GM23338 (cell line): ENCODE results near the gene C4BPB. TPM values are rescaled to one million over a fixed set of nuclear protein-coding genes. Genes with fewer than 3 reads are reported as not detected.

ENCODE experiments used
- ATAC-seq: fragments of 200-7000 bp; cut with Tn5 transposase; 3 replicates; pipeline ENCODE4 v1.9.1; 2020
- DNase-seq: peaks from one replicate; pipeline ENCODE4 v3.0.0-alpha.2; 2015; ENCODE audit warnings: low spot score
- H2AFZ ChIP-seq: fragments of 200-600 bp; sonication (generic); 2 replicates; pipeline ENCODE4 v1.8.0; 2016; ENCODE audit warnings: antibody characterized with exemption, mild to moderate bottlenecking, moderate library complexity
- H3F3A ChIP-seq: fragments of 200-600 bp; sonication (generic); replicated peaks from 2 replicates; pipeline ENCODE4 v1.8.0; 2017; ENCODE audit warnings: antibody characterized with exemption, mixed run types, low read depth
- H3K27ac ChIP-seq: fragments of 200-600 bp; sonication (generic); 2 replicates; pipeline ENCODE4 v1.6.1; 2016; ENCODE audit warnings: low read depth
- H3K27me3 ChIP-seq: fragments of 200-600 bp; sonication (generic); 2 replicates; pipeline ENCODE4 v1.8.0; 2016; ENCODE audit warnings: mild to moderate bottlenecking, mixed run types, moderate library complexity; ENCODE audit not compliant: insufficient read depth
- H3K36me3 ChIP-seq: fragments of 200-600 bp; sonication (generic); 2 replicates; pipeline ENCODE4 v1.8.0; 2016; ENCODE audit warnings: mild to moderate bottlenecking; ENCODE audit not compliant: insufficient read depth
- H3K4me1 ChIP-seq: fragments of 200-600 bp; sonication (generic); 2 replicates; pipeline ENCODE4 v1.8.0; 2016; ENCODE audit warnings: mild to moderate bottlenecking, moderate library complexity; ENCODE audit not compliant: insufficient read depth
- H3K4me2 ChIP-seq: fragments of 200-600 bp; sonication (generic); 2 replicates; pipeline ENCODE4 v1.7.1; 2017; ENCODE audit warnings: mixed run types
- H3K4me3 ChIP-seq: fragments of 200-600 bp; sonication (generic); 2 replicates; pipeline ENCODE4 v1.6.1; 2016; ENCODE audit warnings: mixed run types
- H3K79me2 ChIP-seq: fragments of 200-600 bp; sonication (generic); replicated peaks from 2 replicates; pipeline ENCODE4 v1.8.0; 2017; ENCODE audit warnings: mild to moderate bottlenecking; ENCODE audit not compliant: insufficient read depth
- H3K9me2 ChIP-seq: fragments of 200-600 bp; sonication (generic); 2 replicates; pipeline ENCODE4 v1.8.0; 2017; ENCODE audit not compliant: insufficient read depth
- H4K20me1 ChIP-seq: fragments of 200-600 bp; sonication (generic); replicated peaks from 2 replicates; pipeline ENCODE4 v1.8.0; 2017; ENCODE audit warnings: mild to moderate bottlenecking; ENCODE audit not compliant: insufficient read depth
- H3K27ac Mint-ChIP-seq: 2 replicates; pipeline ENCODE4 v1.8.0; 2020; ENCODE audit warnings: inconsistent platforms, mild to moderate bottlenecking, moderate library complexity, mixed read lengths
- H3K27me3 Mint-ChIP-seq: 3 replicates; pipeline ENCODE4 v1.8.0; 2022; ENCODE audit warnings: low read depth, mild to moderate bottlenecking, moderate library complexity, mixed read lengths, inconsistent platforms; ENCODE audit not compliant: insufficient read depth, poor library complexity
- H3K36me3 Mint-ChIP-seq: 3 replicates; pipeline ENCODE4 v1.8.0; 2021; ENCODE audit warnings: low read depth, mild to moderate bottlenecking, inconsistent platforms, moderate library complexity, mixed read lengths
- H3K4me1 Mint-ChIP-seq: 3 replicates; pipeline ENCODE4 v1.8.0; 2020; ENCODE audit warnings: mild to moderate bottlenecking, inconsistent platforms, mixed read lengths
- H3K4me3 Mint-ChIP-seq: 3 replicates; pipeline ENCODE4 v1.8.0; 2021; ENCODE audit warnings: moderate library complexity, mild to moderate bottlenecking, inconsistent platforms, mixed read lengths
- H3K9me3 Mint-ChIP-seq: 3 replicates; pipeline ENCODE4 v1.8.0; 2020; ENCODE audit warnings: moderate library complexity, mild to moderate bottlenecking, inconsistent platforms, mixed read lengths
- CREB1 ChIP-seq: fragments of 250-450 bp; sonication (Bioruptor Pico); IDR thresholded peaks from 2 replicates; pipeline ENCODE4 v1.5.0; 2020; ENCODE audit warnings: low read depth, mild to moderate bottlenecking, moderate library complexity
- EZH2 ChIP-seq: fragments of 200-600 bp; sonication (generic); IDR thresholded peaks from one replicate; pipeline ENCODE4 v1.8.0; 2017; ENCODE audit warnings: antibody characterized with exemption, mild to moderate bottlenecking, low read depth; ENCODE audit not compliant: unreplicated experiment
- EZH2phosphoT487 ChIP-seq: fragments of 200-600 bp; sonication (generic); IDR thresholded peaks from one replicate; pipeline ENCODE4 v1.8.1; 2018; ENCODE audit warnings: antibody characterized with exemption; ENCODE audit not compliant: unreplicated experiment
- JUNB ChIP-seq: IDR thresholded peaks from one replicate; pipeline ENCODE4 v1.6.1; 2016; ENCODE audit warnings: antibody characterized with exemption; ENCODE audit not compliant: unreplicated experiment
- NANOG ChIP-seq: IDR thresholded peaks from 2 replicates; pipeline ENCODE4 v1.6.1; 2016; ENCODE audit warnings: antibody characterized with exemption, borderline replicate concordance
- POLR2AphosphoS5 ChIP-seq: IDR thresholded peaks from 2 replicates; pipeline ENCODE4 v1.6.1; 2016; ENCODE audit warnings: antibody characterized with exemption, low read depth
- STAT1 ChIP-seq: IDR thresholded peaks from one replicate; pipeline ENCODE4 v1.6.1; 2016; ENCODE audit warnings: antibody characterized with exemption; ENCODE audit not compliant: unreplicated experiment
- ZNF114 ChIP-seq: fragments of 250-450 bp; sonication (Bioruptor Pico); IDR thresholded peaks from 2 replicates; pipeline ENCODE4 v1.5.0; 2020; ENCODE audit warnings: mild to moderate bottlenecking, moderate library complexity
- ZNF331 ChIP-seq: fragments of 250-450 bp; sonication (Bioruptor Pico); IDR thresholded peaks from 2 replicates; pipeline ENCODE4 v1.5.0; 2020; ENCODE audit warnings: low read depth, mild to moderate bottlenecking, moderate library complexity
- polyA plus RNA-seq: library from polyadenylated mRNA; unstranded; fragments of >200 nt; fragmentation: Nextera tagmentation; extraction: Ambion mirVana; gene quantifications from 2 replicates; pipeline ENCODE4 v1.2.1, GENCODE V29; 2016
- total RNA-seq: library from RNA; depleted of rRNA; stranded (reverse); fragments of >200 nt; shearing (Covaris generic); gene quantifications from 2 replicates; pipeline ENCODE4 v1.2.3, GENCODE V29; 2014
- TF ChIP-seq, protein P1 (sequence below): IDR thresholded peaks from 2 replicates; pipeline ENCODE4 v1.6.1; 2016; ENCODE audit warnings: antibody characterized with exemption
- TF ChIP-seq, protein P2 (sequence below), 2 experiments: fragments of 200-600 bp in 1 of 2; sonication (generic) in 1 of 2; conservative IDR thresholded peaks; 2 replicates each; pipeline versions ENCODE4 v1.5.1 to v1.6.1; 2016 to 2017; ENCODE audit warnings: antibody characterized with exemption in 2 of 2, low read depth in 2 of 2, mild to moderate bottlenecking in 2 of 2, moderate library complexity in 1 of 2
- TF ChIP-seq, protein P3 (sequence below): IDR thresholded peaks from one replicate; pipeline ENCODE4 v1.6.1; 2018; ENCODE audit warnings: antibody characterized with exemption; ENCODE audit not compliant: unreplicated experiment

Gene C4BPB
- total and polyA plus RNA-seq, 2 experiments from 2014 or later, result not detected

DNA sequence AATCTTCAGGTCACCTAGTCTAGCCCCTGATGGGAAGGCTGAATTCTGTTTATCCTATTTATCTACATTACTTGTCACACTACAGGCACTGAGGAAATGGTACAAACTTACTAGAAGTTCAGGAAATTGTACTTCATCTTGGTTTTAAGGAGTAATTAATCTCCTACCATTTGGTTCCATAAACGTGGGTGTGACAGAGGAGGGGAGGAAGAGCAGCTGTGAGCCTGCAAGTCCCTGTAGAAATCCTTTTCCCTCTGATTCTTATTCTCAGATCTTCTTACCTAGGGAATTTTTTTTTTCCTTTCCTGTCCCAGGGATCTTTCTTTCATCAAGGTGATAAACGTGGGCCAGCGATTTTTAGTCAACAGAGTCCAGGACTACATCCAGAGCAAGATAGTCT, 21.5 kb upstream of the C4BPB start (continued):
- TF ChIP-seq JUNB (no peak), EZH2phosphoT487 (no peak), STAT1 (no peak), EZH2 (no peak), NANOG (no peak), POLR2AphosphoS5 (no peak), ZNF114 (CRISPR knock-in tag) (no peak), CREB1 (no peak), ZNF331 (CRISPR knock-in tag) (no peak)
- TF ChIP-seq, protein P1, sequence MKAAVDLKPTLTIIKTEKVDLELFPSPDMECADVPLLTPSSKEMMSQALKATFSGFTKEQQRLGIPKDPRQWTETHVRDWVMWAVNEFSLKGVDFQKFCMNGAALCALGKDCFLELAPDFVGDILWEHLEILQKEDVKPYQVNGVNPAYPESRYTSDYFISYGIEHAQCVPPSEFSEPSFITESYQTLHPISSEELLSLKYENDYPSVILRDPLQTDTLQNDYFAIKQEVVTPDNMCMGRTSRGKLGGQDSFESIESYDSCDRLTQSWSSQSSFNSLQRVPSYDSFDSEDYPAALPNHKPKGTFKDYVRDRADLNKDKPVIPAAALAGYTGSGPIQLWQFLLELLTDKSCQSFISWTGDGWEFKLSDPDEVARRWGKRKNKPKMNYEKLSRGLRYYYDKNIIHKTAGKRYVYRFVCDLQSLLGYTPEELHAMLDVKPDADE, result no peak
- TF ChIP-seq, protein P2, sequence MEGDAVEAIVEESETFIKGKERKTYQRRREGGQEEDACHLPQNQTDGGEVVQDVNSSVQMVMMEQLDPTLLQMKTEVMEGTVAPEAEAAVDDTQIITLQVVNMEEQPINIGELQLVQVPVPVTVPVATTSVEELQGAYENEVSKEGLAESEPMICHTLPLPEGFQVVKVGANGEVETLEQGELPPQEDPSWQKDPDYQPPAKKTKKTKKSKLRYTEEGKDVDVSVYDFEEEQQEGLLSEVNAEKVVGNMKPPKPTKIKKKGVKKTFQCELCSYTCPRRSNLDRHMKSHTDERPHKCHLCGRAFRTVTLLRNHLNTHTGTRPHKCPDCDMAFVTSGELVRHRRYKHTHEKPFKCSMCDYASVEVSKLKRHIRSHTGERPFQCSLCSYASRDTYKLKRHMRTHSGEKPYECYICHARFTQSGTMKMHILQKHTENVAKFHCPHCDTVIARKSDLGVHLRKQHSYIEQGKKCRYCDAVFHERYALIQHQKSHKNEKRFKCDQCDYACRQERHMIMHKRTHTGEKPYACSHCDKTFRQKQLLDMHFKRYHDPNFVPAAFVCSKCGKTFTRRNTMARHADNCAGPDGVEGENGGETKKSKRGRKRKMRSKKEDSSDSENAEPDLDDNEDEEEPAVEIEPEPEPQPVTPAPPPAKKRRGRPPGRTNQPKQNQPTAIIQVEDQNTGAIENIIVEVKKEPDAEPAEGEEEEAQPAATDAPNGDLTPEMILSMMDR (conservative IDR thresholded peaks at IDR 0.05; ENCODE audit: low read depth in 2 of 2), result no peak

DNA sequence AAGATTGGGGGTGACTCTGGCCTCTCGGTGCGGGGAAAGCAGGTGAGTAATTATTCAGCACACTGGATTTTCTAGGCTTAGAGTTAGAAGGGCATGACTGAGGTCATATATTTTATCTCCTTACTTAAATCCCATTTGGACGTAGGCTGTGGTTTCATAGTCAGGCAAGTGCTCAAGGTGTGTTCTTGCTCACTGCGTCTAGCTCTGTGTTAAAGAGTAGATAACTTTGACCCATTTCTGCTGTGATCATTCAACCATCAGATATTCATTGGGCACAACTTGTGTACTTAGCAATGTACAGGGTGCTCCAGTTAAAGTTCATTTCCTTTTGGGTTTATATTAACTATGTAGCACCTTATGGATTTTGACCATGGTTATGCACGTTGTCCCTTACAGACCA, 21.0 kb upstream of the C4BPB start:
- Histone ChIP-seq H3F3A (no peaks in the 10 kb centered on the region), H2AFZ (no peak overlapping the region), H3K27ac (no peak overlapping the region), H3K4me3 (no peak overlapping the region), H4K20me1 (no peaks in the 10 kb centered on the region), H3K9me2 (no peaks in the 10 kb centered on the region), H3K27me3 (no peaks in the 10 kb centered on the region), H3K4me2 (no peak overlapping the region), H3K36me3 (peaks cover 5% of the 10 kb centered on the region), H3K4me1 (no peaks in the 10 kb centered on the region), H3K79me2 (no peaks in the 10 kb centered on the region)
- no peak overlapping the region for H3K27ac Mint-ChIP-seq
- peaks cover 40% of the 10 kb centered on the region for H3K36me3 Mint-ChIP-seq
- ATAC-seq, result no peak
- no peak for DNase-seq
- no peaks in the 10 kb centered on the region for H3K9me3 Mint-ChIP-seq
- no peaks in the 10 kb centered on the region for H3K4me1 Mint-ChIP-seq
- TF ChIP-seq, protein P3, sequence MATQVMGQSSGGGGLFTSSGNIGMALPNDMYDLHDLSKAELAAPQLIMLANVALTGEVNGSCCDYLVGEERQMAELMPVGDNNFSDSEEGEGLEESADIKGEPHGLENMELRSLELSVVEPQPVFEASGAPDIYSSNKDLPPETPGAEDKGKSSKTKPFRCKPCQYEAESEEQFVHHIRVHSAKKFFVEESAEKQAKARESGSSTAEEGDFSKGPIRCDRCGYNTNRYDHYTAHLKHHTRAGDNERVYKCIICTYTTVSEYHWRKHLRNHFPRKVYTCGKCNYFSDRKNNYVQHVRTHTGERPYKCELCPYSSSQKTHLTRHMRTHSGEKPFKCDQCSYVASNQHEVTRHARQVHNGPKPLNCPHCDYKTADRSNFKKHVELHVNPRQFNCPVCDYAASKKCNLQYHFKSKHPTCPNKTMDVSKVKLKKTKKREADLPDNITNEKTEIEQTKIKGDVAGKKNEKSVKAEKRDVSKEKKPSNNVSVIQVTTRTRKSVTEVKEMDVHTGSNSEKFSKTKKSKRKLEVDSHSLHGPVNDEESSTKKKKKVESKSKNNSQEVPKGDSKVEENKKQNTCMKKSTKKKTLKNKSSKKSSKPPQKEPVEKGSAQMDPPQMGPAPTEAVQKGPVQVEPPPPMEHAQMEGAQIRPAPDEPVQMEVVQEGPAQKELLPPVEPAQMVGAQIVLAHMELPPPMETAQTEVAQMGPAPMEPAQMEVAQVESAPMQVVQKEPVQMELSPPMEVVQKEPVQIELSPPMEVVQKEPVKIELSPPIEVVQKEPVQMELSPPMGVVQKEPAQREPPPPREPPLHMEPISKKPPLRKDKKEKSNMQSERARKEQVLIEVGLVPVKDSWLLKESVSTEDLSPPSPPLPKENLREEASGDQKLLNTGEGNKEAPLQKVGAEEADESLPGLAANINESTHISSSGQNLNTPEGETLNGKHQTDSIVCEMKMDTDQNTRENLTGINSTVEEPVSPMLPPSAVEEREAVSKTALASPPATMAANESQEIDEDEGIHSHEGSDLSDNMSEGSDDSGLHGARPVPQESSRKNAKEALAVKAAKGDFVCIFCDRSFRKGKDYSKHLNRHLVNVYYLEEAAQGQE, result no peak
- no peak for TF ChIP-seq POLR2AphosphoS5
- H3K4me3 Mint-ChIP-seq, result no peak overlapping the region
- no peaks in the 10 kb centered on the region for H3K27me3 Mint-ChIP-seq
